NT2/D1 (cell line): Measurements from ENCODE around the gene MAN2A2.
A peak's percentile ranks its signal among the peaks of the same experiment; 100 is the strongest.

Experiments used
- DNase-seq: peaks from one replicate; pipeline ENCODE4 v3.0.0-alpha.2; 2011; ENCODE audit warnings: low read depth, low spot score
- H3K27me3 ChIP-seq: 2 replicates; pipeline ENCODE4 v1.6.0; 2011; ENCODE audit warnings: mild to moderate bottlenecking; ENCODE audit not compliant: insufficient read length, insufficient read depth
- H3K36me3 ChIP-seq: 2 replicates; pipeline ENCODE4 v1.6.1; 2011; ENCODE audit warnings: mild to moderate bottlenecking, low read length, mixed read lengths; ENCODE audit not compliant: insufficient read depth, insufficient read length
- H3K4me1 ChIP-seq: 2 replicates; pipeline ENCODE4 v1.5.1; 2011; ENCODE audit not compliant: insufficient read depth, insufficient read length
- H3K4me3 ChIP-seq: 2 replicates; pipeline ENCODE4 v1.5.1; 2011; ENCODE audit warnings: low read depth; ENCODE audit not compliant: insufficient read length
- H3K9ac ChIP-seq: 2 replicates; pipeline ENCODE4 v1.6.0; 2011; ENCODE audit warnings: low read depth; ENCODE audit not compliant: insufficient read length
- H3K9me3 ChIP-seq: 2 replicates; pipeline ENCODE4 v1.5.1; 2011; ENCODE audit warnings: mild to moderate bottlenecking, low read length; ENCODE audit not compliant: insufficient read depth
- SUZ12 ChIP-seq: IDR thresholded peaks from 2 replicates; pipeline ENCODE4 v1.6.1; 2011; ENCODE audit not compliant: insufficient read length, insufficient read depth; ENCODE audit errors: extremely low read depth
- YY1 ChIP-seq: IDR thresholded peaks from 2 replicates; pipeline ENCODE4 v1.6.1; 2011; ENCODE audit not compliant: insufficient read length, insufficient read depth
- ZNF274 ChIP-seq: IDR thresholded peaks from 2 replicates; pipeline ENCODE4 v1.6.1; 2011; ENCODE audit warnings: mild to moderate bottlenecking, low read depth, low read length

The MAN2A2 gene

GRCh38 chr15:90902840-90903732 lies at the start of gene MAN2A2:
TSS of gene MAN2A2 (plus strand) at chr15:90903302. CDS start at chr15:90904208, 906 bp downstream.
- DNase-seq: no peak
- Histone ChIP-seq H3K27me3 (peaks cover 18% of the 10 kb centered on the region), H3K9me3 (no peaks in the 10 kb centered on the region), H3K4me1 (peaks cover 6% of the 10 kb centered on the region), H3K9ac (peak within 1 kb of the TSS; percentile 85), H3K4me3 (peak within 1 kb of the TSS; percentile 72), H3K36me3 (peaks cover 24% of the 10 kb centered on the region)
- no peak for TF ChIP-seq ZNF274

GRCh38 chr15:90855139-90855538 lies 48.0 kb upstream of the MAN2A2 start:
- no peak overlapping the region for H3K9ac ChIP-seq
- peaks cover 4% of the 10 kb centered on the region for H3K4me1 ChIP-seq
- no peak for DNase-seq
- no peak overlapping the region for H3K4me3 ChIP-seq
- TF ChIP-seq ZNF274 (no peak), SUZ12 (no peak), YY1 (no peak)
- no peaks in the 10 kb centered on the region for H3K9me3 ChIP-seq
- no peaks in the 10 kb centered on the region for H3K27me3 ChIP-seq
- no peaks in the 10 kb centered on the region for H3K36me3 ChIP-seq

GRCh38 chr15:90857337-90857736 lies 45.8 kb upstream of the MAN2A2 start:
- H3K27me3 ChIP-seq: no peaks in the 10 kb centered on the region
- H3K9me3 ChIP-seq: no peaks in the 10 kb centered on the region
- TF ChIP-seq ZNF274: no peak
- TF ChIP-seq YY1: no peak
- no peak for TF ChIP-seq SUZ12
- H3K4me1 ChIP-seq: peaks cover 9% of the 10 kb centered on the region
- no peak overlapping the region for H3K4me3 ChIP-seq
- H3K9ac ChIP-seq: no peak overlapping the region
- H3K36me3 ChIP-seq: no peaks in the 10 kb centered on the region
- no peak for DNase-seq

GRCh38 chr15:90857883-90858443 lies 45.1 kb upstream of the MAN2A2 start:
- Histone ChIP-seq H3K9ac (no peak overlapping the region), H3K9me3 (no peaks in the 10 kb centered on the region), H3K4me1 (peaks cover 7% of the 10 kb centered on the region), H3K36me3 (no peaks in the 10 kb centered on the region), H3K4me3 (no peak overlapping the region), H3K27me3 (no peaks in the 10 kb centered on the region)
- no peak for TF ChIP-seq ZNF274
- TF ChIP-seq YY1: no peak
- TF ChIP-seq SUZ12: no peak
- no peak for DNase-seq

- DNase-seq: no peak
- TF ChIP-seq ZNF274 (no peak), YY1 (no peak), SUZ12 (no peak)
- Histone ChIP-seq H3K27me3 (no peaks in the 10 kb centered on the region), H3K4me1 (peaks cover 7% of the 10 kb centered on the region), H3K9ac (no peak overlapping the region), H3K36me3 (no peaks in the 10 kb centered on the region), H3K4me3 (no peak overlapping the region), H3K9me3 (no peaks in the 10 kb centered on the region)
Observed at GRCh38 chr15:90859234-90860131, 43.6 kb upstream of the MAN2A2 start.

GRCh38 chr15:90860450-90860849 lies 42.7 kb upstream of the MAN2A2 start:
- Histone ChIP-seq H3K9me3 (no peaks in the 10 kb centered on the region), H3K36me3 (no peaks in the 10 kb centered on the region), H3K4me3 (no peak overlapping the region), H3K9ac (no peak overlapping the region), H3K27me3 (no peaks in the 10 kb centered on the region), H3K4me1 (peaks cover 7% of the 10 kb centered on the region)
- TF ChIP-seq ZNF274 (no peak), YY1 (no peak), SUZ12 (no peak)
- no peak for DNase-seq
